ENCODE results near the gene STAT5A.
"Not testable (repeated sequence)": the region's sequence is repeated elsewhere in the genome, so short reads cannot be mapped to it uniquely, and the experiment has no call there.

The STAT5A gene

GRCh38 chr17:42304187-42305030 is 16.1 kb downstream of the STAT5A start:
- no peak overlapping the region for H3K4me3 ChIP-seq (replicated peaks in 1 of 2; ENCODE audit: low read depth in 2 of 2, low read length in 2 of 2)
- no peak for DNase-seq (ENCODE audit: low read depth in 2 of 2)
- TF ChIP-seq, protein P1, sequence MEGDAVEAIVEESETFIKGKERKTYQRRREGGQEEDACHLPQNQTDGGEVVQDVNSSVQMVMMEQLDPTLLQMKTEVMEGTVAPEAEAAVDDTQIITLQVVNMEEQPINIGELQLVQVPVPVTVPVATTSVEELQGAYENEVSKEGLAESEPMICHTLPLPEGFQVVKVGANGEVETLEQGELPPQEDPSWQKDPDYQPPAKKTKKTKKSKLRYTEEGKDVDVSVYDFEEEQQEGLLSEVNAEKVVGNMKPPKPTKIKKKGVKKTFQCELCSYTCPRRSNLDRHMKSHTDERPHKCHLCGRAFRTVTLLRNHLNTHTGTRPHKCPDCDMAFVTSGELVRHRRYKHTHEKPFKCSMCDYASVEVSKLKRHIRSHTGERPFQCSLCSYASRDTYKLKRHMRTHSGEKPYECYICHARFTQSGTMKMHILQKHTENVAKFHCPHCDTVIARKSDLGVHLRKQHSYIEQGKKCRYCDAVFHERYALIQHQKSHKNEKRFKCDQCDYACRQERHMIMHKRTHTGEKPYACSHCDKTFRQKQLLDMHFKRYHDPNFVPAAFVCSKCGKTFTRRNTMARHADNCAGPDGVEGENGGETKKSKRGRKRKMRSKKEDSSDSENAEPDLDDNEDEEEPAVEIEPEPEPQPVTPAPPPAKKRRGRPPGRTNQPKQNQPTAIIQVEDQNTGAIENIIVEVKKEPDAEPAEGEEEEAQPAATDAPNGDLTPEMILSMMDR (IDR thresholded peaks at IDR 0.05; ENCODE audit: low read depth, low read length): no peak

GRCh38 chr17:42305031-42305330 is 16.7 kb downstream of the STAT5A start:
- H3K4me3 ChIP-seq (replicated peaks in 1 of 2; ENCODE audit: low read depth in 2 of 2, low read length in 2 of 2): not testable (repeated sequence)

DNA sequence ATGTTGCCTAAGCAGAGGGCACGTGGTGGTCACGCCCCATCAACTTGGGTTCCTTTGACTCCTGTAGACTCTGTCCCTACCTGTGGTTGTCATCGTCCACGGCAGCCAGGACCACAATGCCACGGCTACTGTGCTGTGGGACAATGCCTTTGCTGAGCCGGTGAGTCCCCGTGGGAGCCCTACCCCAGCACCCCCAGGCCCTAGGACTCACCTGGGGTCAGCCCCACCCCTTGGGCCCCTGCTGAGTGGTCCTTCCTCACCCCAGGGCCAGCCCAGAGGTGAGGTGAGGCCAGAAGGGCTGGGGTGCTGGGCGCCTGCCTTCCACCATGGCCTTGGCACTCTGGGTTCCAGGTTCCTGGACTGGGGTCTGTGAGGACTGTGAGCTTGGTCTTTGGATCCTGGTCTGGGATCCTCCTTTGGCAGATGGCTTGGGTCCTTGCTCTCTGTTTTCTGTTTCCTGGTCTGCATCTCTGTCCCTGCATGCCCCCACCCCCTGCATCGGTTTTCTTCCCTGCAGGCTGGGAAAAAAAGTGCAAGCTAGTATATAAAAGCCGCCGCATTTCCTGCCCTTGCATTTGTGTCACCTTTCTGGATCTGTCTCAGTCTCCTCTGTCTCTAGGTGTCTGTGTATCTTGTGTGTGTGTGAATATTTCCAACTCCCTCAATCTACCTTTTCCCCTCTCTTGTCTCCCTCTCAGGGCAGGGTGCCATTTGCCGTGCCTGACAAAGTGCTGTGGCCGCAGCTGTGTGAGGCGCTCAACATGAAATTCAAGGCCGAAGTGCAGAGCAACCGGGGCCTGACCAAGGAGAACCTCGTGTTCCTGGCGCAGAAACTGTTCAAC is 17.5 kb downstream of the STAT5A start:
- no peak overlapping the region for H3K4me3 ChIP-seq (replicated peaks in 1 of 2; ENCODE audit: low read depth in 2 of 2, low read length in 2 of 2)
- TF ChIP-seq, protein P1 (IDR thresholded peaks at IDR 0.05; ENCODE audit: low read depth, low read length): no peak
- no peak for DNase-seq (ENCODE audit: low read depth in 2 of 2)

More at GRCh38 chr17:42305031-42305330, 16.7 kb downstream of the STAT5A start:
- DNase-seq (ENCODE audit: low read depth in 2 of 2): not testable (repeated sequence)

DNA sequence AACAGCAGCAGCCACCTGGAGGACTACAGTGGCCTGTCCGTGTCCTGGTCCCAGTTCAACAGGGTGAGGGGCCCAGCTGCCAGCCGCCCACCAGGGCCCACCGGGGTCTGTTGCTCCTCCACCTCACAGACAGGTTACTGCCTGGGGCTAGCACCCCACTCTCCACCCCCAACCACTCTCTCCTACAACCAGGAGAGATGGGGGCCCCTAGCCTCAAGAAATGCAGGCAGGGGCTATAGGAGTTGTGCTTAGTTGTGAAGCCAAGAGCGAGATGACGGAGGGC is 18.0 kb downstream of the STAT5A start:
- TF ChIP-seq, protein P1 (IDR thresholded peaks at IDR 0.05; ENCODE audit: low read depth, low read length): no peak
- no peak for DNase-seq (ENCODE audit: low read depth in 2 of 2)
- H3K4me3 ChIP-seq (replicated peaks in 1 of 2; ENCODE audit: low read depth in 2 of 2, low read length in 2 of 2): no peak overlapping the region

DNA sequence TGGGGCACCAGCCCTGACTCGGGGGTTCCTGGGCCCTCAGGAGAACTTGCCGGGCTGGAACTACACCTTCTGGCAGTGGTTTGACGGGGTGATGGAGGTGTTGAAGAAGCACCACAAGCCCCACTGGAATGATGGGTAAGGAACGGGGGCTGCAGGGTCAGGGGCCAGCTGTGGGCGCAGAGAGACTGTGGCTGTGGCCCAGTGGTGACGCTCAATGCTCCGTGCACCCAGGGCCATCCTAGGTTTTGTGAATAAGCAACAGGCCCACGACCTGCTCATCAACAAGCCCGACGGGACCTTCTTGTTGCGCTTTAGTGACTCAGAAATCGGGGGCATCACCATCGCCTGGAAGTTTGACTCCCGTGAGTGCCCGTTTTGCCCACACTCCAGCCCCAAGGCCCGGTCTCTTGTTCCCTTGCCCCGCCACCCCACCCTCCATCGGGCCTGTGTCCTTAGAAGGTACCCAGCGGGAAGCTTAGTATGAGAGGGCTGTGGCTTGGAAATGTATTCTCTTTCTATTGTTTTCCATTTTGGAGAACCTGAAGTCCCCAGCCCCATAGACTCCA is 19.1 kb downstream of the STAT5A start:
- TF ChIP-seq, protein P1 (IDR thresholded peaks at IDR 0.05; ENCODE audit: low read depth, low read length): no peak
- no peak overlapping the region for H3K4me3 ChIP-seq (replicated peaks in 1 of 2; ENCODE audit: low read depth in 2 of 2, low read length in 2 of 2)

GRCh38 chr17:42308446-42308845 is 20.1 kb downstream of the STAT5A start:
- no peak overlapping the region for H3K4me3 ChIP-seq (replicated peaks in 1 of 2; ENCODE audit: low read depth in 2 of 2, low read length in 2 of 2)
- DNase-seq (ENCODE audit: low read depth in 2 of 2): no peak
- TF ChIP-seq, protein P1 (IDR thresholded peaks at IDR 0.05; ENCODE audit: low read depth, low read length): no peak

More for the DNA sequence above, 19.1 kb downstream of the STAT5A start:
- DNase-seq (ENCODE audit: low read depth in 2 of 2): no peak

GRCh38 chr17:42309142-42309541 is 20.8 kb downstream of the STAT5A start:
- TF ChIP-seq, protein P1 (IDR thresholded peaks at IDR 0.05; ENCODE audit: low read depth, low read length): no peak

More at GRCh38 chr17:42309142-42309541, 20.8 kb downstream of the STAT5A start:
- no peak overlapping the region for H3K4me3 ChIP-seq (replicated peaks in 1 of 2; ENCODE audit: low read depth in 2 of 2, low read length in 2 of 2)
- DNase-seq (ENCODE audit: low read depth in 2 of 2): no peak
